CD14-positive monocyte (primary cell): ENCODE measurements around the gene TCP10L. TPM values are rescaled to one million over a fixed set of nuclear protein-coding genes. Genes with fewer than 3 reads are reported as not detected.
"Not testable (repeated sequence)": the region's sequence is repeated elsewhere in the genome, so short reads cannot be mapped to it uniquely, and the experiment has no call there.

Source experiments
- DNase-seq, 3 donors: peaks; one replicate each; pipeline ENCODE4 v3.0.0-alpha.2; 2011 to 2022
- H2AFZ ChIP-seq: 2 replicates; pipeline ENCODE4 v1.6.0; 2012; ENCODE audit warnings: mild to moderate bottlenecking, low read depth, low read length, inconsistent platforms; ENCODE audit not compliant: insufficient read depth, poor library complexity, severe bottlenecking
- H3K27ac ChIP-seq, 2 donors: 1 replicate in 1 of 2; 2 replicates in 1 of 2; pipeline ENCODE4 v1.5.1; 2012 to 2013; ENCODE audit warnings: low read length in 2 of 2, control low read depth in 1 of 2, inconsistent platforms in 1 of 2, low read depth in 1 of 2, mild to moderate bottlenecking in 1 of 2
- H3K27me3 ChIP-seq, 2 donors: one replicate each; pipeline versions ENCODE4 v1.6.0 to v1.6.1; 2011 to 2013; ENCODE audit warnings: low read length in 2 of 2; ENCODE audit not compliant: control insufficient read depth in 2 of 2, insufficient read depth in 2 of 2
- H3K36me3 ChIP-seq, 2 donors: replicated peaks in 1 of 2; 1 replicate in 1 of 2; 2 replicates in 1 of 2; pipeline versions ENCODE4 v1.5.1 to v1.6.1; 2012 to 2013; ENCODE audit warnings: low read length in 2 of 2, control low read depth in 1 of 2, inconsistent platforms in 1 of 2, mild to moderate bottlenecking in 1 of 2; ENCODE audit not compliant: insufficient read depth in 2 of 2, control insufficient read depth in 1 of 2
- H3K4me1 ChIP-seq, 2 donors: 1 replicate in 1 of 2; 2 replicates in 1 of 2; pipeline versions ENCODE4 v1.5.1 to v1.6.1; 2012 to 2013; ENCODE audit warnings: low read length in 2 of 2, control low read depth in 1 of 2, inconsistent platforms in 1 of 2, mild to moderate bottlenecking in 1 of 2, moderate library complexity in 1 of 2; ENCODE audit not compliant: insufficient read depth in 2 of 2, control insufficient read depth in 1 of 2
- H3K4me2 ChIP-seq: replicated peaks from 2 replicates; pipeline ENCODE3; 2012; ENCODE audit warnings: low read length, moderate library complexity, mild to moderate bottlenecking; ENCODE audit not compliant: poor library complexity, severe bottlenecking; ENCODE audit errors: extremely low read depth
- H3K4me3 ChIP-seq, 3 experiments: fragments of 200-600 bp in 1 of 3; sonication (generic) in 1 of 3; replicated peaks in 1 of 3; 1 replicate in 2 of 3; 2 replicates in 1 of 3; pipeline ENCODE4 v1.5.1; 2011 to 2013; ENCODE audit warnings: low read length in 3 of 3, mild to moderate bottlenecking in 3 of 3, control low read depth in 2 of 3, low read depth in 2 of 3, inconsistent platforms in 1 of 3, moderate library complexity in 1 of 3
- H3K79me2 ChIP-seq: 2 replicates; pipeline ENCODE4 v1.6.0; 2012; ENCODE audit warnings: mild to moderate bottlenecking, control low read depth, inconsistent platforms, low read length, moderate library complexity; ENCODE audit not compliant: insufficient read depth
- H3K9ac ChIP-seq: 2 replicates; pipeline ENCODE4 v1.6.0; 2017; ENCODE audit warnings: low read length, mild to moderate bottlenecking; ENCODE audit not compliant: insufficient read depth, poor library complexity, severe bottlenecking
- H3K9me3 ChIP-seq, 2 donors: replicated peaks in 1 of 2; 1 replicate in 1 of 2; 2 replicates in 1 of 2; pipeline versions ENCODE4 v1.5.1 to v1.6.1; 2012 to 2013; ENCODE audit warnings: low read length in 2 of 2, control low read depth in 1 of 2; ENCODE audit not compliant: control insufficient read depth in 1 of 2, insufficient read depth in 1 of 2
- H4K20me1 ChIP-seq: 2 replicates; pipeline ENCODE4 v1.6.0; 2012; ENCODE audit warnings: mild to moderate bottlenecking, low read length, control low read depth, moderate library complexity; ENCODE audit not compliant: insufficient read depth
- H3K27ac Mint-ChIP-seq, 7 donors: one replicate each; pipeline ENCODE4 v1.8.0; 2020; ENCODE audit warnings: mild to moderate bottlenecking in 7 of 7, mixed read lengths in 7 of 7, moderate library complexity in 6 of 7, inconsistent platforms in 2 of 7
- H3K27me3 Mint-ChIP-seq, 3 donors: one replicate each; pipeline ENCODE4 v1.8.0; 2021 to 2022; ENCODE audit warnings: low read depth in 3 of 3, mild to moderate bottlenecking in 3 of 3, mixed read lengths in 3 of 3, moderate library complexity in 3 of 3, inconsistent platforms in 1 of 3
- H3K36me3 Mint-ChIP-seq, 2 donors: one replicate each; pipeline ENCODE4 v1.8.0; 2020; ENCODE audit warnings: mixed read lengths in 2 of 2, inconsistent platforms in 1 of 2, mild to moderate bottlenecking in 1 of 2
- H3K4me1 Mint-ChIP-seq: one replicate; pipeline ENCODE4 v1.8.0; 2020; ENCODE audit warnings: mild to moderate bottlenecking, mixed read lengths
- H3K4me3 Mint-ChIP-seq, 2 donors: one replicate each; pipeline ENCODE4 v1.8.0; 2020; ENCODE audit warnings: mild to moderate bottlenecking in 2 of 2, mixed read lengths in 2 of 2, moderate library complexity in 1 of 2
- H3K9me3 Mint-ChIP-seq, 7 donors: one replicate each; pipeline ENCODE4 v1.8.0; 2020 to 2022; ENCODE audit warnings: mixed read lengths in 7 of 7, mild to moderate bottlenecking in 6 of 7, moderate library complexity in 6 of 7, inconsistent platforms in 2 of 7
- WGBS: methylation state at CpG from one replicate; pipeline ENCODE4 v1.1.5; 2013; ENCODE audit warnings: missing lambda C conversion rate; ENCODE audit not compliant: insufficient coverage; 5-methylcytosine and 5-hydroxymethylcytosine counted together
- intact Hi-C, 2 donors: fragments of 100-400 bp; cut with micrococcal nuclease; formaldehyde crosslinking; loops; one replicate each; pipeline versions ENCODE4 v1.15.0 to v1.15.1; 2023
- polyA plus RNA-seq, 3 donors: library from polyadenylated mRNA; depleted of rRNA in 1 of 3; unstranded in 2 of 3; stranded (reverse) in 1 of 3; fragments of 300-500 nt in 2 of 3; fragments of >200 nt in 1 of 3; fragmentation: Illumina TruSeq in 2 of 3; gene quantifications; 1 replicate in 2 of 3; 2 replicates in 1 of 3; pipeline ENCODE4 v1.2.3, GENCODE V29; 2012 to 2021
- TF ChIP-seq, protein P1 (sequence below): fragments of 200-600 bp; IDR thresholded peaks from one replicate; pipeline ENCODE4 v1.8.0; 2022; ENCODE audit warnings: antibody characterized with exemption, mild to moderate bottlenecking

Gene TCP10L
- polyA plus RNA-seq, 3 donors = 0.07 to 0.41 (median 0.12) TPM

DNA sequence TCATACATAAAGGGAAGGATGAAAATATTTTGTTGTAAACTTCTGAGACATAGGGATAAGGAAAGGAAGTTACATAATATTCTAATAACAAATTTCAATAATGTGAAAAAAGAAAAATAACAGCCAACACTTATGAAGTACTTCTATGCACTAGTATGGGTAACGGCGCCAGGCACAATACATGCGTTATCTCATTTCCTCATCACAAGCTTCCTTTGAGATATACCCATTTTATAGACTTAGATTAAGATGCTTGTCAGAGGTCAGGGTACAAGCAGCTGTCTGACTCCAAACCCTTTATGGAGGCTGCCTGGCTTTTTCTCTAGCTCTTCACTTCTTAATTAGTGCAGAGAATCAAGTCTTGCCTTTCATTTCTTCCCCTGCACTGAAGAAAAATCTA is 41.3 kb downstream of the TCP10L start:
- H3K9me3 Mint-ChIP-seq = peaks cover 0 to 3% (median 0%) of the 10 kb centered on the region in 7 donors
- H3K4me1 Mint-ChIP-seq = no peaks in the 10 kb centered on the region
- H3K4me3 Mint-ChIP-seq = no peak overlapping the region
- H4K20me1 ChIP-seq = no peaks in the 10 kb centered on the region
- H3K4me1 ChIP-seq = no peaks in the 10 kb centered on the region
- H3K27ac ChIP-seq = no peak overlapping the region
- no peak overlapping the region for H2AFZ ChIP-seq
- WGBS = no CpG with 5 or more reads among the region's 3 CpGs
- no peak overlapping the region for H3K9ac ChIP-seq
- H3K4me3 ChIP-seq = no peak overlapping the region
- no peak for DNase-seq
- no peaks in the 10 kb centered on the region for H3K9me3 ChIP-seq
- no peaks in the 10 kb centered on the region for H3K79me2 ChIP-seq
- intact Hi-C loops = no loop called here
- no peaks in the 10 kb centered on the region for H3K36me3 ChIP-seq
- no peaks in the 10 kb centered on the region for H3K27me3 ChIP-seq
- H3K4me2 ChIP-seq = no peak overlapping the region
- TF ChIP-seq, protein P1, sequence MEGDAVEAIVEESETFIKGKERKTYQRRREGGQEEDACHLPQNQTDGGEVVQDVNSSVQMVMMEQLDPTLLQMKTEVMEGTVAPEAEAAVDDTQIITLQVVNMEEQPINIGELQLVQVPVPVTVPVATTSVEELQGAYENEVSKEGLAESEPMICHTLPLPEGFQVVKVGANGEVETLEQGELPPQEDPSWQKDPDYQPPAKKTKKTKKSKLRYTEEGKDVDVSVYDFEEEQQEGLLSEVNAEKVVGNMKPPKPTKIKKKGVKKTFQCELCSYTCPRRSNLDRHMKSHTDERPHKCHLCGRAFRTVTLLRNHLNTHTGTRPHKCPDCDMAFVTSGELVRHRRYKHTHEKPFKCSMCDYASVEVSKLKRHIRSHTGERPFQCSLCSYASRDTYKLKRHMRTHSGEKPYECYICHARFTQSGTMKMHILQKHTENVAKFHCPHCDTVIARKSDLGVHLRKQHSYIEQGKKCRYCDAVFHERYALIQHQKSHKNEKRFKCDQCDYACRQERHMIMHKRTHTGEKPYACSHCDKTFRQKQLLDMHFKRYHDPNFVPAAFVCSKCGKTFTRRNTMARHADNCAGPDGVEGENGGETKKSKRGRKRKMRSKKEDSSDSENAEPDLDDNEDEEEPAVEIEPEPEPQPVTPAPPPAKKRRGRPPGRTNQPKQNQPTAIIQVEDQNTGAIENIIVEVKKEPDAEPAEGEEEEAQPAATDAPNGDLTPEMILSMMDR = no peak
- H3K27me3 Mint-ChIP-seq = peaks cover 0 to 5% (median 3%) of the 10 kb centered on the region in 3 donors
- no peaks in the 10 kb centered on the region for H3K36me3 Mint-ChIP-seq
- H3K27ac Mint-ChIP-seq = no peak overlapping the region

DNA sequence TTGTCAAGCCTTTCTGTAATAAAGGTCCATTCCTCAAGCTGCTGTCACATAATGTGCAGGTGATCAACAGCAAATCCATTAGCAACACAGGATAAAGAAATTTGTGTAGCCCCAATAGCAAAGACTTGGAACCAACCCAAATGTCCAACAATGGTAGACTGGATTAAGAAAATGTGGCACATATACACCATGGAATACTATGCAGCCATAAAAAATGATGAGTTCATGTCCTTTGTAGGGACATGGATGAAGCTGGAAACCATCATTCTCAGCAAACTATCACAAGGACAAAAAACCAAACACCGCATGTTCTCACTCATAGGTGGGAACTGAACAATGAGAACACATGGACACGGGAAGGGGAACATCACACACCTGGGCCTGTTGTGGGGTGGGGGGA is 42.3 kb downstream of the TCP10L start:
- H3K36me3 Mint-ChIP-seq, H3K4me2 ChIP-seq, H3K79me2 ChIP-seq, H3K9me3 Mint-ChIP-seq, H3K27ac Mint-ChIP-seq, H3K27me3 Mint-ChIP-seq, H4K20me1 ChIP-seq, H3K4me3 ChIP-seq, H3K36me3 ChIP-seq, DNase-seq, intact Hi-C loops, H2AFZ ChIP-seq, H3K9ac ChIP-seq, H3K4me3 Mint-ChIP-seq, H3K27ac ChIP-seq, H3K4me1 Mint-ChIP-seq, H3K4me1 ChIP-seq, H3K9me3 ChIP-seq, H3K27me3 ChIP-seq: not testable (repeated sequence)
- no CpG with 5 or more reads among the region's 2 CpGs for WGBS
